22Rv1 (cell line): ENCODE data around the gene NCR2.
A peak's percentile ranks its signal among the peaks of the same experiment; 100 is the strongest.

ENCODE experiments used
- ZFX ChIP-seq: fragments of 450-650 bp; IDR thresholded peaks from 2 replicates; pipeline ENCODE4 v1.6.1; 2017; ENCODE audit warnings: antibody characterized with exemption, borderline replicate concordance
- TF ChIP-seq, protein P1 (sequence below): fragments of 450-650 bp; IDR thresholded peaks from 2 replicates; pipeline ENCODE4 v1.5.1; 2017; ENCODE audit warnings: mild to moderate bottlenecking

DNA sequence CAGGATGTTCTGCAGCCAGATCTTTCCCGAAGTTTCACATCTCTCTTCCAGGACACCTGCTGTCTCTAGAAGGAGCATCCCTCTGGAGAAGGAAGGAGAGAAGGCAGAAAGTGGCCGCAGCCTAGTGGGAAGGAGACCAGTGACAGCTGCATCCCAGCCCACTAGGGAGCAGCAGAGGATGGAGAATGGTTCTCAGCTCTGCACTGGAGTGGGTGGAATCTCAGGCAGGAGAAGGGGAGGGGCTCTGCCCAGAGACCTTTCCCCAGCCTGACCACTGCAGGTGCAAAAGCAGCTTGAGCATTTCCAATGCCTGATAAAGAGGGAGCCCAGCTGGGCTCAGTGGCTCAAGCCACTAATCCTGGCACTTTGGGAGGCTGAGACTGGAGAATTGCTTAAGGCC is 32.3 kb downstream of the NCR2 start:
- TF ChIP-seq, protein P1, sequence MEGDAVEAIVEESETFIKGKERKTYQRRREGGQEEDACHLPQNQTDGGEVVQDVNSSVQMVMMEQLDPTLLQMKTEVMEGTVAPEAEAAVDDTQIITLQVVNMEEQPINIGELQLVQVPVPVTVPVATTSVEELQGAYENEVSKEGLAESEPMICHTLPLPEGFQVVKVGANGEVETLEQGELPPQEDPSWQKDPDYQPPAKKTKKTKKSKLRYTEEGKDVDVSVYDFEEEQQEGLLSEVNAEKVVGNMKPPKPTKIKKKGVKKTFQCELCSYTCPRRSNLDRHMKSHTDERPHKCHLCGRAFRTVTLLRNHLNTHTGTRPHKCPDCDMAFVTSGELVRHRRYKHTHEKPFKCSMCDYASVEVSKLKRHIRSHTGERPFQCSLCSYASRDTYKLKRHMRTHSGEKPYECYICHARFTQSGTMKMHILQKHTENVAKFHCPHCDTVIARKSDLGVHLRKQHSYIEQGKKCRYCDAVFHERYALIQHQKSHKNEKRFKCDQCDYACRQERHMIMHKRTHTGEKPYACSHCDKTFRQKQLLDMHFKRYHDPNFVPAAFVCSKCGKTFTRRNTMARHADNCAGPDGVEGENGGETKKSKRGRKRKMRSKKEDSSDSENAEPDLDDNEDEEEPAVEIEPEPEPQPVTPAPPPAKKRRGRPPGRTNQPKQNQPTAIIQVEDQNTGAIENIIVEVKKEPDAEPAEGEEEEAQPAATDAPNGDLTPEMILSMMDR: peak; percentile 78
- no peak for TF ChIP-seq ZFX
